GM12878 (cell line): ENCODE measurements around the gene FOXR1. TPM values are rescaled to one million over a fixed set of nuclear protein-coding genes. Genes with fewer than 3 reads are reported as not detected.

Source experiments
- ASH2L ChIP-seq: fragments of 300-600, 200-600 bp; sonication (generic); IDR thresholded peaks from 2 replicates; pipeline ENCODE4 v1.6.1; 2017; ENCODE audit warnings: low read depth, mild to moderate bottlenecking, borderline replicate concordance
- CBFB ChIP-seq: IDR thresholded peaks from 2 replicates; pipeline ENCODE4 v1.6.1; 2016; ENCODE audit warnings: antibody characterized with exemption, low read depth
- CREB1 ChIP-seq: IDR thresholded peaks from 2 replicates; pipeline ENCODE4 v1.6.1; 2012; ENCODE audit warnings: low read depth, mild to moderate bottlenecking, inconsistent platforms
- DPF2 ChIP-seq: fragments of 450-650 bp; IDR thresholded peaks from 2 replicates; pipeline ENCODE4 v1.6.1; 2017; ENCODE audit warnings: mild to moderate bottlenecking
- EGR1 ChIP-seq, 2 experiments: IDR thresholded peaks; 1 replicate in 1 of 2; 2 replicates in 1 of 2; pipeline ENCODE4 v1.6.1; 2011 to 2012; ENCODE audit warnings: low read depth in 2 of 2, low read length in 2 of 2, borderline replicate concordance in 1 of 2, mild to moderate bottlenecking in 1 of 2, moderate library complexity in 1 of 2
- EP300 ChIP-seq, 2 experiments: fragments of 150-350 bp in 1 of 2; IDR thresholded peaks; 2 replicates each; pipeline ENCODE4 v1.6.1; 2011 to 2012; ENCODE audit warnings: low read depth in 2 of 2, low read length in 2 of 2, borderline replicate concordance in 1 of 2, improper control_type of control experiment in 1 of 2, inconsistent platforms in 1 of 2; ENCODE audit not compliant: control insufficient read depth in 1 of 2
- HSF1 ChIP-seq: fragments of 150-350 bp; IDR thresholded peaks from 2 replicates; pipeline ENCODE4 v1.6.1; 2014; ENCODE audit warnings: mild to moderate bottlenecking, low read depth, low read length
- IKZF1 ChIP-seq: fragments of 450-650 bp; conservative IDR thresholded peaks from 2 replicates; pipeline ENCODE4 v1.6.1; 2017; ENCODE audit warnings: antibody characterized with exemption, mild to moderate bottlenecking
- IKZF2 ChIP-seq, 2 experiments: fragments of 450-650 bp; IDR thresholded peaks; 2 replicates each; pipeline ENCODE4 v1.6.1; 2017; ENCODE audit warnings: mild to moderate bottlenecking in 2 of 2, moderate library complexity in 2 of 2
- IRF5 ChIP-seq: fragments of 450-650 bp; IDR thresholded peaks from 2 replicates; pipeline ENCODE4 v1.6.1; 2017; ENCODE audit warnings: borderline replicate concordance
- JUND ChIP-seq: IDR thresholded peaks from 2 replicates; pipeline ENCODE4 v1.6.1; 2012; ENCODE audit warnings: low read depth, mild to moderate bottlenecking, low read length, improper control_type of control experiment, moderate library complexity
- LARP7 ChIP-seq: fragments of 450-650 bp; IDR thresholded peaks from 2 replicates; pipeline ENCODE4 v1.6.1; 2017; ENCODE audit warnings: mild to moderate bottlenecking
- MAX ChIP-seq: IDR thresholded peaks from 2 replicates; pipeline ENCODE4 v1.6.1; 2012; ENCODE audit warnings: low read depth, low read length, improper control_type of control experiment
- MYC ChIP-seq: IDR thresholded peaks from 2 replicates; pipeline ENCODE4 v1.6.1; 2011; ENCODE audit warnings: mild to moderate bottlenecking, low read length, moderate library complexity, inconsistent platforms; ENCODE audit not compliant: insufficient read depth, insufficient replicate concordance, insufficient read length, severe bottlenecking
- NBN ChIP-seq: fragments of 450-650 bp; IDR thresholded peaks from 2 replicates; pipeline ENCODE4 v1.6.1; 2016
- NR2F1 ChIP-seq: fragments of 450-650 bp; conservative IDR thresholded peaks from 2 replicates; pipeline ENCODE4 v1.6.1; 2017; ENCODE audit warnings: mild to moderate bottlenecking
- POLR2A ChIP-seq: IDR thresholded peaks from 2 replicates; pipeline ENCODE4 v1.6.1; 2011; ENCODE audit warnings: low read depth, mild to moderate bottlenecking, low read length
- POLR2AphosphoS2 ChIP-seq: IDR thresholded peaks from 2 replicates; pipeline ENCODE4 v1.6.1; 2011; ENCODE audit warnings: low read depth, mild to moderate bottlenecking, low read length, improper control_type of control experiment, moderate library complexity
- RAD21 ChIP-seq: IDR thresholded peaks from 2 replicates; pipeline ENCODE4 v1.6.1; 2011; ENCODE audit warnings: mild to moderate bottlenecking, low read depth, low read length, moderate library complexity; ENCODE audit not compliant: insufficient read depth
- RELA ChIP-seq: fragments of 450-650 bp; IDR thresholded peaks from 2 replicates; pipeline ENCODE4 v1.8.0; 2014; ENCODE audit warnings: borderline replicate concordance; ENCODE audit not compliant: partially characterized antibody
- SIN3A ChIP-seq: IDR thresholded peaks from 2 replicates; pipeline ENCODE4 v1.6.1; 2012; ENCODE audit warnings: low read depth, low read length, improper control_type of control experiment
- SMAD5 ChIP-seq: IDR thresholded peaks from 2 replicates; pipeline ENCODE4 v1.6.1; 2016; ENCODE audit warnings: antibody characterized with exemption, low read depth
- SMC3 ChIP-seq: IDR thresholded peaks from 2 replicates; pipeline ENCODE4 v1.6.1; 2011; ENCODE audit warnings: low read length, improper control_type of control experiment, borderline replicate concordance
- SP1 ChIP-seq: IDR thresholded peaks from one replicate; pipeline ENCODE4 v1.6.1; 2011; ENCODE audit warnings: low read depth, low read length
- SPI1 ChIP-seq: IDR thresholded peaks from 2 replicates; pipeline ENCODE4 v1.6.1; 2011; ENCODE audit warnings: low read depth, mild to moderate bottlenecking, low read length, moderate library complexity, borderline replicate concordance; ENCODE audit not compliant: insufficient read depth
- SREBF1 ChIP-seq: IDR thresholded peaks from 2 replicates; pipeline ENCODE4 v1.6.1; 2012; ENCODE audit warnings: mild to moderate bottlenecking, low read length
- TAF1 ChIP-seq: IDR thresholded peaks from 2 replicates; pipeline ENCODE4 v1.6.1; 2011; ENCODE audit warnings: mild to moderate bottlenecking, low read depth, low read length, borderline replicate concordance
- TCF12 ChIP-seq: IDR thresholded peaks from 2 replicates; pipeline ENCODE4 v1.6.1; 2011; ENCODE audit warnings: low read depth, mild to moderate bottlenecking, low read length
- TCF7 ChIP-seq: IDR thresholded peaks from 2 replicates; pipeline ENCODE4 v1.6.1; 2014; ENCODE audit warnings: antibody characterized with exemption, borderline replicate concordance
- ZNF207 ChIP-seq: fragments of 450-650 bp; IDR thresholded peaks from 2 replicates; pipeline ENCODE4 v1.6.1; 2014; ENCODE audit warnings: antibody characterized with exemption, mild to moderate bottlenecking, borderline replicate concordance
- polyA plus RNA-seq, 11 experiments: library from polyadenylated mRNA; depleted of rRNA in 4 of 11; unstranded in 6 of 11; stranded (reverse) in 5 of 11; fragments of >200 nt; fragmentation: Nextera tagmentation in 4 of 11; fragmentation: Illumina TruSeq in 1 of 11; extraction: Ambion mirVana in 4 of 11; extraction: Trizol in 1 of 11; gene quantifications; 1 replicate in 1 of 11; 2 replicates in 10 of 11; pipeline versions ENCODE4 v1.2.1 to v1.2.3, GENCODE V29; 2011 to 2016; ENCODE audit warnings: inconsistent platforms in 2 of 11, missing spikeins in 2 of 11, low read depth in 1 of 11
- total RNA-seq, 4 experiments: library from RNA; depleted of rRNA in 3 of 4; stranded (reverse); fragments of >200 nt in 3 of 4; fragmentation: Illumina TruSeq in 1 of 4; extraction: Trizol in 1 of 4; gene quantifications; 2 replicates each; pipeline versions ENCODE4 v1.2.1 to v1.2.3, GENCODE V29; 2013 to 2021

FOXR1 gene
- total and polyA plus RNA-seq, 10 of the 15 experiments (the other 5 are each of a cell fraction or from before 2014, with no cell fraction given): not detected

GRCh38 chr11:118930094-118930712 lies 41.4 kb upstream of the FOXR1 start (continued):
- TF ChIP-seq EP300 (IDR thresholded peaks at IDR 0.05; ENCODE audit: borderline replicate concordance in 1 of 2, control insufficient read depth in 1 of 2, low read depth in 2 of 2, low read length in 2 of 2) (no peak), POLR2AphosphoS2 (no peak), SMC3 (peak; percentile 94), SP1 (peak; percentile 56), MAX (0 out of 2 replicates have a peak, but pooled peaks have one; percentile 24), IKZF2 (IDR thresholded peaks at IDR 0.05) (peak; percentile 26 to 42; a peak in 2 of 4 replicates), IKZF1 (peak; percentile 61), MYC (peak; percentile 30), SIN3A (no peak; the same call in 1 of the 2 replicates), NBN (no peak), CBFB (peak; percentile 21; the same call in 1 of the 2 replicates), JUND (no peak), TAF1 (no peak), SREBF1 (no peak), ASH2L (no peak), SPI1 (no peak), NR2F1 (peak; percentile 85), RAD21 (peak; percentile 63), EGR1 (IDR thresholded peaks at IDR 0.05; ENCODE audit: borderline replicate concordance in 1 of 2, low read depth in 2 of 2, low read length in 2 of 2) (peak in 1 of 2 experiments; percentile 78; a peak in 2 of 3 replicates), TCF7 (no peak), TCF12 (no peak), POLR2A (no peak), HSF1 (0 out of 2 replicates have a peak, but pooled peaks have one; percentile 21), SMAD5 (no peak), IRF5 (no peak), DPF2 (no peak), RELA (no peak), LARP7 (no peak), ZNF207 (no peak), CREB1 (no peak)
